ENCODE results near the gene TMEM178B.

GRCh38 chr7:141200191-141201108 lies 126.6 kb downstream of the TMEM178B start:
- no peak for TF ChIP-seq POLR2AphosphoS5 (IDR thresholded peaks at IDR 0.05; ENCODE audit: borderline replicate concordance, low read depth, low read length)
- no peak for TF ChIP-seq EZH2 (IDR thresholded peaks at IDR 0.05)
